Neural crest cell (in vitro differentiated cells): ENCODE results near the gene ARHGAP33. TPM values are rescaled to one million over a fixed set of nuclear protein-coding genes. Genes with fewer than 3 reads are reported as not detected.

Experiments
- DNase-seq: peaks from one replicate; pipeline ENCODE4 v3.0.0; 2021; ENCODE audit warnings: low read depth, mixed read lengths, low spot score
- H3K27ac Mint-ChIP-seq: one replicate; pipeline ENCODE4 v1.8.0; 2021; ENCODE audit warnings: mild to moderate bottlenecking, mixed read lengths; ENCODE audit not compliant: unreplicated experiment
- H3K27me3 Mint-ChIP-seq: 2 replicates; pipeline ENCODE4 v1.8.0; 2021; ENCODE audit warnings: low read depth, mild to moderate bottlenecking, mixed read lengths
- H3K36me3 Mint-ChIP-seq: 2 replicates; pipeline ENCODE4 v1.8.0; 2021; ENCODE audit warnings: low read depth, mild to moderate bottlenecking, mixed read lengths
- H3K4me1 Mint-ChIP-seq: 2 replicates; pipeline ENCODE4 v1.8.0; 2021; ENCODE audit warnings: mixed read lengths
- H3K4me3 Mint-ChIP-seq: one replicate; pipeline ENCODE4 v1.8.0; 2021; ENCODE audit warnings: mild to moderate bottlenecking, mixed read lengths
- H3K9me3 Mint-ChIP-seq: 2 replicates; pipeline ENCODE4 v1.8.0; 2021; ENCODE audit warnings: mixed read lengths
- long read RNA-seq: library from polyadenylated mRNA; unstranded; transcript quantifications from one replicate; pipeline ENCODE4 v2.0.0, GENCODE V29; 2020
- total RNA-seq: library from RNA; stranded (reverse); gene quantifications from 2 replicates; pipeline ENCODE4 v1.2.1, GENCODE V29; 2021
- TF ChIP-seq, protein P1 (sequence below): fragments of 200-600 bp; sonication (generic); conservative IDR thresholded peaks from 2 replicates; pipeline ENCODE4 v1.5.0; 2021; ENCODE audit warnings: antibody characterized with exemption, mild to moderate bottlenecking

The ARHGAP33 gene
- 109 and 110 TPM in 2 replicates for total RNA-seq
- long read RNA-seq: 0 reads

DNA sequence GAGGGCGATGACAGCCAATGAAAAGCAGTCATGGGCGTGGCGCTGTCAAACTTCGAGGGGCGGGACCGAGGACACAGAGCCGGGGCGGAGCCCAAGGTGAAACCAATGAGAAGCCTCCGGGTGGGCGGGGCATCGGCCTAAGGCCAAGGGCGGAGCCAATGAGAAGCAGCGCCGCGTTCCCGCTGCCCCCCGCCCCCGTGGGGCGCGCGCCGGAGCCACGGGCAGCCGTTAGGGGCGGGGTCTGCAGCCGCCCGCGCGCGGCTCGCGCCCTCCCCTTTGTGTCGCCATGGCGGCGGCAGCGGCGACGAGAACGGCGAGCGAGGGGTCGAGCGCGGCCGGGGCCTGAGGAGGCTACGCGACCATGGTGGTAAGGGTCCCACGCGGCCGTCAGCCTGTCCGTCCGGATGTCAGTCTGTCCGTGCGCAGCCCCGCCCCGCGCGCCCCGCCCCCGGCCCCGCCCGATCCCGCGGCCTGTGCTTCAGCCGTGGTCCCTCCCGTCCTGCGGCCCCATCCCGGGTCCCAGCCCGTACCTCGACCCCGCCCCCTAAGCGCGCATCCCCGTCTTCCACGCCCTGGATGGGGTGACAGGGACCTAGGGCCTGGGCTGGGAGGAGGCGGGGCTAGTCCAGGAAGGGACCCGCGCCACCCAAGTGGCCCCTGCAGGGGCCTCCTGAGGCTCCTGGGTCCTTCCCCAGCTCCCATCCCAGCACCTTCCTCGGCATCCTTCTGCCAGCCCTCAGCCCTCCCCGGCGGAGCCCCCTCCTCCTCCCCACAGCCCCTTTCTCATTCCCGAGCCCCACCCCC is at the start of gene ARHGAP33:
TSS of gene ARHGAP33 (plus strand) at position 267 of the 804 bp plus-strand sequence. CDS start at position 362, 95 bp downstream.
- TF ChIP-seq, protein P1, sequence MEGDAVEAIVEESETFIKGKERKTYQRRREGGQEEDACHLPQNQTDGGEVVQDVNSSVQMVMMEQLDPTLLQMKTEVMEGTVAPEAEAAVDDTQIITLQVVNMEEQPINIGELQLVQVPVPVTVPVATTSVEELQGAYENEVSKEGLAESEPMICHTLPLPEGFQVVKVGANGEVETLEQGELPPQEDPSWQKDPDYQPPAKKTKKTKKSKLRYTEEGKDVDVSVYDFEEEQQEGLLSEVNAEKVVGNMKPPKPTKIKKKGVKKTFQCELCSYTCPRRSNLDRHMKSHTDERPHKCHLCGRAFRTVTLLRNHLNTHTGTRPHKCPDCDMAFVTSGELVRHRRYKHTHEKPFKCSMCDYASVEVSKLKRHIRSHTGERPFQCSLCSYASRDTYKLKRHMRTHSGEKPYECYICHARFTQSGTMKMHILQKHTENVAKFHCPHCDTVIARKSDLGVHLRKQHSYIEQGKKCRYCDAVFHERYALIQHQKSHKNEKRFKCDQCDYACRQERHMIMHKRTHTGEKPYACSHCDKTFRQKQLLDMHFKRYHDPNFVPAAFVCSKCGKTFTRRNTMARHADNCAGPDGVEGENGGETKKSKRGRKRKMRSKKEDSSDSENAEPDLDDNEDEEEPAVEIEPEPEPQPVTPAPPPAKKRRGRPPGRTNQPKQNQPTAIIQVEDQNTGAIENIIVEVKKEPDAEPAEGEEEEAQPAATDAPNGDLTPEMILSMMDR: no peak
- H3K9me3 Mint-ChIP-seq: no peaks in the 10 kb centered on the region
- peak within 1 kb of the TSS; percentile 91 for H3K4me3 Mint-ChIP-seq
- peaks cover 9% of the 10 kb centered on the region for H3K27me3 Mint-ChIP-seq
- H3K4me1 Mint-ChIP-seq: peaks cover 34% of the 10 kb centered on the region
- peak within 1 kb of the TSS; percentile 78 for H3K27ac Mint-ChIP-seq
- H3K36me3 Mint-ChIP-seq: no peaks in the 10 kb centered on the region
- DNase-seq: peak; percentile 100

- no peak for DNase-seq
- Mint-ChIP-seq H3K4me3 (no peak overlapping the region), H3K4me1 (no peaks in the 10 kb centered on the region), H3K36me3 (peaks cover 8% of the 10 kb centered on the region), H3K27me3 (no peaks in the 10 kb centered on the region), H3K27ac (no peak overlapping the region), H3K9me3 (no peaks in the 10 kb centered on the region)
- TF ChIP-seq, protein P1: no peak
These were observed 48.1 kb upstream of the ARHGAP33 start for GRCh38 chr19:35727053-35727955.

DNA sequence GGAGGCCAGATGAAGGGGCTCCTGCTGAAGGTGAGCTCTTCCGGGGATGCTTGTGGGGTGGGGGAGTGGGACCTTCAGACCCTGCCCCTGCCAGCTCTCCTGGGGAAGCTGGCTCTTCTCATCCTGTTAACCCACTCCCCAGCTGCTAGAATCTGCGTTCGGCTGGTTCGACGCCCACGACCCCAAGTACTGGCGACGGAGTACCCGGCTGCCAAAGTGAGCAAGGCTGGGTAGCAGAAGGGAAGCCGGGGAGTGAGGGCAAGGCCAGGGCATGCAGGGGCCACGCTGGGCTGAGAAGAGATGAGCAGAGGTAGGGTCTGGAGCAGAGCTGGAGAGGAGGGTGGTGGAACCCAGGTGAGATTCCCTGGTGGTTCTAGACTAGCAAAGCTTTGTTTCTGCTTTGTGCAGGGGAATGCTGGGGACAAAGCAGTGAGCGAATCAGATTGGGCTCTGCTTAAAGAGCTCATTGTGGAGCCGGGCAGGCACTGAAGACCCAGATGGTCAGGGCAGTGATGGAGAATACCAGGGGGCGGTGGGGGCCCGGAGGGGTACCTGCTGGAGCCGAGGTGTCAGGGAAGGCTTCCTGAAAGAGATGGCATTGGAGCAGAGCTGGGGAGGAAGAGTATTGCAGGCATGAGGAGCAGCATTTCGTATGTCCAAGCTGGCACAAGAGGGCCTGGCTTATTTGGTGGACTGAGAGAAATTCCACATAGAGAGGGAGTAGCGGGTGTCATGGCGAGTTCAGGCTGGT is 47.2 kb upstream of the ARHGAP33 start:
- H3K27ac Mint-ChIP-seq: peak overlapping the region; percentile 87
- no peaks in the 10 kb centered on the region for H3K27me3 Mint-ChIP-seq
- TF ChIP-seq, protein P1: no peak
- H3K4me1 Mint-ChIP-seq: no peaks in the 10 kb centered on the region
- DNase-seq: no peak
- H3K9me3 Mint-ChIP-seq: no peaks in the 10 kb centered on the region
- peaks cover 8% of the 10 kb centered on the region for H3K36me3 Mint-ChIP-seq
- H3K4me3 Mint-ChIP-seq: no peak overlapping the region

- DNase-seq: no peak
- TF ChIP-seq, protein P1: no peak
- Mint-ChIP-seq H3K9me3 (no peaks in the 10 kb centered on the region), H3K27ac (no peak overlapping the region), H3K4me1 (no peaks in the 10 kb centered on the region), H3K4me3 (no peak overlapping the region), H3K27me3 (no peaks in the 10 kb centered on the region), H3K36me3 (peaks cover 8% of the 10 kb centered on the region)
These were observed 46.3 kb upstream of the ARHGAP33 start for GRCh38 chr19:35729021-35729420.

DNA sequence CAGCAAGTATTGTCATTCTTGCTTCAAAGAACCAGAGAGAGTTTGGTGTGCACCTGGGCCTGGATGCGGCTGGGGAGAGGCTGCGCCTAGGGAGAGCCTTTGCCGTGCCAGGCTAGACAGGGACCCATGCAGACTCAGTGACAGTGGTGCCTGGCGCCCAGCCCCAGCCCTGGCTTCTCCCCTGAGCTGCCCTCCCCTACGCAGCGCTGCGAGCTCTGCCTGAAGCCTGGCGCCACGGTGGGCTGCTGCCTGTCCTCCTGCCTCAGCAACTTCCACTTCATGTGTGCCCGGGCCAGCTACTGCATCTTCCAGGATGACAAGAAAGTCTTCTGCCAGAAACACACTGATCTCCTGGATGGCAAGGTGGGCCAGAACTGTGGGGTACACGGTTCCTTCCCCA is 45.6 kb upstream of the ARHGAP33 start:
- no peak for DNase-seq
- Mint-ChIP-seq H3K4me3 (no peak overlapping the region), H3K27ac (no peak overlapping the region), H3K36me3 (peaks cover 15% of the 10 kb centered on the region), H3K4me1 (no peaks in the 10 kb centered on the region), H3K9me3 (no peaks in the 10 kb centered on the region), H3K27me3 (no peaks in the 10 kb centered on the region)
- TF ChIP-seq, protein P1: no peak
